ENCODE data around the gene RPL36AL.
"Not testable (repeated sequence)": the region's sequence is repeated elsewhere in the genome, so short reads cannot be mapped to it uniquely, and the experiment has no call there.

Gene RPL36AL

GRCh38 chr14:49623941-49624839, 3.8 kb upstream of the RPL36AL start:
- H3K27ac Mint-ChIP-seq = peak overlapping the region; percentile 67
- H3K4me3 Mint-ChIP-seq = peak overlapping the region; percentile 97
- peaks cover 56% of the 10 kb centered on the region for H3K4me1 Mint-ChIP-seq
- no peaks in the 10 kb centered on the region for H3K27me3 Mint-ChIP-seq
- DNase-seq (no peak), ATAC-seq (no peak)
- no peaks in the 10 kb centered on the region for H3K9me3 Mint-ChIP-seq
- H3K36me3 Mint-ChIP-seq (ENCODE audit: low read depth) = peaks cover 45% of the 10 kb centered on the region

DNA sequence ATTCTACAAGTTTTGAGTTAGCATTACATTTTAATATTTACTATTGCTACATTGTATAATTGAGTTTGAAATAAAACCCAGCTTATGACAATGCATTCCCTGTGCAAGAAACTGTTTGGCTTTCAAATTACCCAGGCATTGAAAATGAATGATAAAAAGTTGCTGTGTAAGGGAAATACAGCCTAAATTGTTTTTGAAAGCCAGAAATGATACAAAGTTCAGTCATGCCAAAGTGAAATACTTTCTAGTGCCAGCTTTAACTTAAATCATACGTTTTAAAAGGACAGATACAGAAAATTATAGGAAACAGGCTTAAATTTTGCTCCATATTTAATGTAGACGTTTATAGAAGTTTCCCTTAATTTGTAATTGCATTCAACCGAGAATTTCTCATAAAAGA, 3.0 kb upstream of the RPL36AL start:
- Mint-ChIP-seq H3K4me1 (peaks cover 60% of the 10 kb centered on the region), H3K27ac (peak overlapping the region; percentile 67), H3K9me3 (no peaks in the 10 kb centered on the region), H3K27me3 (no peaks in the 10 kb centered on the region), H3K4me3 (peak overlapping the region; percentile 97), H3K36me3 (ENCODE audit: low read depth) (peaks cover 50% of the 10 kb centered on the region)
- DNase-seq (no peak), ATAC-seq (no peak)

GRCh38 chr14:49622022-49622607, 1.7 kb upstream of the RPL36AL start:
- Mint-ChIP-seq H3K9me3 (no peaks in the 10 kb centered on the region), H3K36me3 (ENCODE audit: low read depth) (peaks cover 58% of the 10 kb centered on the region), H3K4me3 (peak overlapping the region; percentile 97), H3K27me3 (no peaks in the 10 kb centered on the region), H3K4me1 (peaks cover 60% of the 10 kb centered on the region), H3K27ac (peak overlapping the region; percentile 98)
- ATAC-seq (no peak), DNase-seq (no peak)

- Mint-ChIP-seq H3K4me1 (peaks cover 58% of the 10 kb centered on the region), H3K36me3 (ENCODE audit: low read depth) (peaks cover 58% of the 10 kb centered on the region)
- ATAC-seq = peak; percentile 4
These were observed 872 bp upstream of the RPL36AL start for GRCh38 chr14:49621114-49621881.

GRCh38 chr14:49619730-49620129, 696 bp downstream of the RPL36AL start:
- DNase-seq = no peak
- peak overlapping the region; percentile 97 for H3K4me3 Mint-ChIP-seq
- peaks cover 53% of the 10 kb centered on the region for H3K36me3 Mint-ChIP-seq (ENCODE audit: low read depth)
- ATAC-seq = no peak
- peak overlapping the region; percentile 98 for H3K27ac Mint-ChIP-seq
- no peaks in the 10 kb centered on the region for H3K27me3 Mint-ChIP-seq
- no peaks in the 10 kb centered on the region for H3K9me3 Mint-ChIP-seq
- H3K4me1 Mint-ChIP-seq = peaks cover 51% of the 10 kb centered on the region

More at GRCh38 chr14:49621114-49621881, 872 bp upstream of the RPL36AL start:
- no peaks in the 10 kb centered on the region for H3K9me3 Mint-ChIP-seq
- H3K4me3 Mint-ChIP-seq = peak overlapping the region; percentile 97
- H3K27me3 Mint-ChIP-seq = no peaks in the 10 kb centered on the region
- DNase-seq = peak; percentile 70
- peak overlapping the region; percentile 98 for H3K27ac Mint-ChIP-seq

- Mint-ChIP-seq H3K4me1 (peaks cover 48% of the 10 kb centered on the region), H3K27ac (peak overlapping the region; percentile 98), H3K4me3 (peak overlapping the region; percentile 97), H3K36me3 (ENCODE audit: low read depth) (peaks cover 52% of the 10 kb centered on the region)
- not testable (repeated sequence) for DNase-seq, H3K27me3 Mint-ChIP-seq, H3K9me3 Mint-ChIP-seq, ATAC-seq
These were observed 1.2 kb downstream of the RPL36AL start for GRCh38 chr14:49619273-49619672.

DNA sequence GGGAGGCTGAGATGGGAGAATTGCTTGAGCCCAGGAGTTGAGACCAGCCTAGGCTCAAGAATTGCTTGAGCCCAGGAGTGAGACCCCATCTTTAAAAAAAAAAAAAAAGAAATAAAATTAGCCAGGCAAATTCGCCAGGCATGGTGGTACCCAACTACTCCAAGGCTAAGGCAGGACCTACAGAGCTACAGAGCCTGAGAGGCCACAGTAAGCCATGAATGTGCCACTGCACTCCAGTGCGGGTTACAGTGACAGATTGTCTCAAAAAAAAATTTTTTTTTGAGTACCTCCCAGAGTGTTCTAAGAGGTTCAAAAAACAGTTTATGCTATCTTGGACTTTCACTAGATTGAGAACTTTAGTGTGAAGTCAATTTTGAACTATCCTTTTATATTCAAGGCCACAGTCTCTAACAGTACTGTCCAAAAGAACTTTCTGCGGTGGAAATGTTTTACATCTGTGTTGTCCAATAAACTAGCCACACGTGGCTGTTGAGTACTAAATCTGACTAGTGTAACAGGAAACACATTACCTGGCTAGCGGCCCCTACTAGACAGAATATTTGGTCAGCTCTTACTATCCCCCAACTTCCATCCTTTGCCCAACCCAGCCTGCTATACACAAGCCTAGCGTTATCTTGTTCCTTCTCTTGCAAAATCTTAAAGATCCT, 2.4 kb downstream of the RPL36AL start:
- peaks cover 51% of the 10 kb centered on the region for H3K36me3 Mint-ChIP-seq (ENCODE audit: low read depth)
- no peak for ATAC-seq
- H3K27ac Mint-ChIP-seq = peak overlapping the region; percentile 98
- no peaks in the 10 kb centered on the region for H3K27me3 Mint-ChIP-seq
- H3K9me3 Mint-ChIP-seq = no peaks in the 10 kb centered on the region
- DNase-seq = no peak
- H3K4me1 Mint-ChIP-seq = peaks cover 35% of the 10 kb centered on the region
- H3K4me3 Mint-ChIP-seq = peak overlapping the region; percentile 37

- Mint-ChIP-seq H3K36me3 (ENCODE audit: low read depth) (peaks cover 43% of the 10 kb centered on the region), H3K27ac (no peak overlapping the region), H3K27me3 (no peaks in the 10 kb centered on the region), H3K9me3 (no peaks in the 10 kb centered on the region), H3K4me1 (peaks cover 22% of the 10 kb centered on the region), H3K4me3 (no peak overlapping the region)
- DNase-seq (no peak), ATAC-seq (no peak)
These were observed 4.7 kb downstream of the RPL36AL start for GRCh38 chr14:49615776-49616175.

GRCh38 chr14:49614196-49614595, 6.2 kb downstream of the RPL36AL start:
- no peaks in the 10 kb centered on the region for H3K9me3 Mint-ChIP-seq
- no peak overlapping the region for H3K4me3 Mint-ChIP-seq
- DNase-seq (no peak), ATAC-seq (no peak)
- no peaks in the 10 kb centered on the region for H3K27me3 Mint-ChIP-seq
- H3K4me1 Mint-ChIP-seq = peaks cover 15% of the 10 kb centered on the region
- peaks cover 41% of the 10 kb centered on the region for H3K36me3 Mint-ChIP-seq (ENCODE audit: low read depth)
- H3K27ac Mint-ChIP-seq = no peak overlapping the region

- H3K27me3 Mint-ChIP-seq = no peaks in the 10 kb centered on the region
- peaks cover 33% of the 10 kb centered on the region for H3K36me3 Mint-ChIP-seq (ENCODE audit: low read depth)
- H3K4me3 Mint-ChIP-seq = no peak overlapping the region
- no peaks in the 10 kb centered on the region for H3K9me3 Mint-ChIP-seq
- no peak for DNase-seq
- H3K27ac Mint-ChIP-seq = no peak overlapping the region
- H3K4me1 Mint-ChIP-seq = peaks cover 3% of the 10 kb centered on the region
- no peak for ATAC-seq
These were observed 7.8 kb downstream of the RPL36AL start for GRCh38 chr14:49612671-49613070.

DNA sequence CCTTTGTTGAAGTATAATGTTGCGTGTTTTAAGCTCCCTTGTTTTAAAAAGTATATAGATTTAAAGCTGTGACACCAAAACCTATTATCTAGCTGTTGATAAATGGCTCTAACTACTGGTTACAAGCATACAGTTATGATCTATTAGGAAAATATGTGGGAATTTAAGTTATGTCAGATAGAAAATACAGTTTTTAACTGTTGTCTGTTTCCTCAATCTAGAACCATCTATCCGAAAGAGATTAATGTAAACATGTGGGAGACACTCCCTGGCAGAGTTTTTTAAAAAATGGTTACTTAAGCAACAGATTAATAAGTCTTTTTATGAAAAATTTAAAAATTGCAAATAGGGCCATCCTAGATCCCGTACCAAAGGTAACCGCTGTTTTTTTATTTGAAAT, 8.2 kb downstream of the RPL36AL start:
- no peak overlapping the region for H3K27ac Mint-ChIP-seq
- no peaks in the 10 kb centered on the region for H3K27me3 Mint-ChIP-seq
- no peak overlapping the region for H3K4me3 Mint-ChIP-seq
- no peak for DNase-seq
- H3K36me3 Mint-ChIP-seq (ENCODE audit: low read depth) = peaks cover 32% of the 10 kb centered on the region
- H3K9me3 Mint-ChIP-seq = no peaks in the 10 kb centered on the region
- ATAC-seq = no peak
- H3K4me1 Mint-ChIP-seq = no peaks in the 10 kb centered on the region

DNA sequence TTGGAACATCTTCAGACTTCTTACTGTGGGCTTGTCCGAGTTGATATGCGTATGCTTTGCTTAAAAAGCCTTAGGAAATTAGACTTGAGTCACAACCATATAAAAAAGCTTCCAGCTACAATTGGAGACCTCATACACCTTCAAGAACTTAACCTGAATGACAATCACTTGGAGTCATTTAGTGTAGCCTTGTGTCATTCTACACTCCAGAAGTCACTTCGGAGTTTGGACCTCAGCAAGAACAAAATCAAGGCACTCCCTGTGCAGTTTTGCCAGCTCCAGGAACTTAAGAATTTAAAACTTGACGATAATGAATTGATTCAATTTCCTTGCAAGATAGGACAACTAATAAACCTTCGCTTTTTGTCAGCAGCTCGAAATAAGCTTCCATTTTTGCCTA, 12.8 kb downstream of the RPL36AL start:
- peaks cover 37% of the 10 kb centered on the region for H3K36me3 Mint-ChIP-seq (ENCODE audit: low read depth)
- no peak for ATAC-seq
- peaks cover 6% of the 10 kb centered on the region for H3K4me1 Mint-ChIP-seq

GRCh38 chr14:49598485-49599300, 21.7 kb downstream of the RPL36AL start, which contains the start of gene LRR1:
LRR1 (plus strand) TSS chr14:49598940; CDS start chr14:49599021, 81 bp downstream.
- Mint-ChIP-seq H3K27me3 (no peaks in the 10 kb centered on the region), H3K4me1 (peaks cover 30% of the 10 kb centered on the region), H3K36me3 (ENCODE audit: low read depth) (peaks cover 22% of the 10 kb centered on the region), H3K4me3 (peak within 1 kb of the TSS; percentile 99), H3K9me3 (no peaks in the 10 kb centered on the region), H3K27ac (peak within 1 kb of the TSS; percentile 98)
- DNase-seq (peak; percentile 90), ATAC-seq (peak; percentile 81)

More for the DNA sequence above, 12.8 kb downstream of the RPL36AL start:
- H3K9me3 Mint-ChIP-seq = no peaks in the 10 kb centered on the region
- H3K4me3 Mint-ChIP-seq = no peak overlapping the region
- no peak for DNase-seq
- no peak overlapping the region for H3K27ac Mint-ChIP-seq
- no peaks in the 10 kb centered on the region for H3K27me3 Mint-ChIP-seq
